PFSK-1 (cell line): ENCODE data around the gene NF2.

Source experiments
- FOXP2 ChIP-seq: optimal IDR thresholded peaks from 2 replicates; pipeline ENCODE3; 2011; ENCODE audit warnings: borderline replicate concordance, control low read depth, inconsistent platforms; ENCODE audit not compliant: insufficient read depth; ENCODE audit errors: extremely low read length, extremely low read depth
- POLR2AphosphoS5 ChIP-seq: IDR thresholded peaks from 2 replicates; pipeline ENCODE4 v1.6.1; 2012; ENCODE audit warnings: low read depth, mild to moderate bottlenecking, control low read depth, low read length, moderate library complexity
- SIN3A ChIP-seq: IDR thresholded peaks from 2 replicates; pipeline ENCODE4 v1.6.1; 2012; ENCODE audit warnings: mild to moderate bottlenecking, low read length, moderate library complexity, borderline replicate concordance; ENCODE audit not compliant: insufficient read depth
- TAF1 ChIP-seq: IDR thresholded peaks from 2 replicates; pipeline ENCODE4 v1.6.1; 2012; ENCODE audit warnings: low read length, control low read depth, borderline replicate concordance; ENCODE audit not compliant: insufficient read depth
- TF ChIP-seq, protein P1 (sequence below), 2 experiments: IDR thresholded peaks; 2 replicates each; pipeline versions ENCODE4 v1.6.1 to v1.8.0; 2011 to 2012; ENCODE audit warnings: low read depth in 2 of 2, low read length in 2 of 2, control low read depth in 1 of 2, inconsistent platforms in 1 of 2, mild to moderate bottlenecking in 1 of 2, moderate library complexity in 1 of 2; ENCODE audit not compliant: insufficient read depth in 1 of 2

GRCh38 chr22:29578462-29579200 lies 24.8 kb upstream of the NF2 start:
- TF ChIP-seq POLR2AphosphoS5 (no peak), SIN3A (no peak), TAF1 (no peak), FOXP2 (no peak)
- TF ChIP-seq, protein P1, sequence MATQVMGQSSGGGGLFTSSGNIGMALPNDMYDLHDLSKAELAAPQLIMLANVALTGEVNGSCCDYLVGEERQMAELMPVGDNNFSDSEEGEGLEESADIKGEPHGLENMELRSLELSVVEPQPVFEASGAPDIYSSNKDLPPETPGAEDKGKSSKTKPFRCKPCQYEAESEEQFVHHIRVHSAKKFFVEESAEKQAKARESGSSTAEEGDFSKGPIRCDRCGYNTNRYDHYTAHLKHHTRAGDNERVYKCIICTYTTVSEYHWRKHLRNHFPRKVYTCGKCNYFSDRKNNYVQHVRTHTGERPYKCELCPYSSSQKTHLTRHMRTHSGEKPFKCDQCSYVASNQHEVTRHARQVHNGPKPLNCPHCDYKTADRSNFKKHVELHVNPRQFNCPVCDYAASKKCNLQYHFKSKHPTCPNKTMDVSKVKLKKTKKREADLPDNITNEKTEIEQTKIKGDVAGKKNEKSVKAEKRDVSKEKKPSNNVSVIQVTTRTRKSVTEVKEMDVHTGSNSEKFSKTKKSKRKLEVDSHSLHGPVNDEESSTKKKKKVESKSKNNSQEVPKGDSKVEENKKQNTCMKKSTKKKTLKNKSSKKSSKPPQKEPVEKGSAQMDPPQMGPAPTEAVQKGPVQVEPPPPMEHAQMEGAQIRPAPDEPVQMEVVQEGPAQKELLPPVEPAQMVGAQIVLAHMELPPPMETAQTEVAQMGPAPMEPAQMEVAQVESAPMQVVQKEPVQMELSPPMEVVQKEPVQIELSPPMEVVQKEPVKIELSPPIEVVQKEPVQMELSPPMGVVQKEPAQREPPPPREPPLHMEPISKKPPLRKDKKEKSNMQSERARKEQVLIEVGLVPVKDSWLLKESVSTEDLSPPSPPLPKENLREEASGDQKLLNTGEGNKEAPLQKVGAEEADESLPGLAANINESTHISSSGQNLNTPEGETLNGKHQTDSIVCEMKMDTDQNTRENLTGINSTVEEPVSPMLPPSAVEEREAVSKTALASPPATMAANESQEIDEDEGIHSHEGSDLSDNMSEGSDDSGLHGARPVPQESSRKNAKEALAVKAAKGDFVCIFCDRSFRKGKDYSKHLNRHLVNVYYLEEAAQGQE (IDR thresholded peaks at IDR 0.05; ENCODE audit: insufficient read depth in 1 of 2, low read depth in 2 of 2, low read length in 2 of 2), result no peak
